Nephron progenitor cell (in vitro differentiated cells): ENCODE results near the gene EGFR.

Experiments
- DNase-seq: peaks from one replicate; pipeline ENCODE4 v3.0.0; 2021
- H3K27ac Mint-ChIP-seq: 2 replicates; pipeline ENCODE4 v1.8.0; 2021; ENCODE audit warnings: mild to moderate bottlenecking, moderate library complexity, mixed read lengths
- H3K27me3 Mint-ChIP-seq: 2 replicates; pipeline ENCODE4 v1.8.0; 2021; ENCODE audit warnings: mild to moderate bottlenecking, low read depth, mixed read lengths; ENCODE audit not compliant: poor library complexity
- H3K36me3 Mint-ChIP-seq: 2 replicates; pipeline ENCODE4 v1.8.0; 2021; ENCODE audit warnings: low read depth, mixed read lengths
- H3K4me1 Mint-ChIP-seq: 2 replicates; pipeline ENCODE4 v1.8.0; 2021; ENCODE audit warnings: mixed read lengths
- H3K4me3 Mint-ChIP-seq: 2 replicates; pipeline ENCODE4 v1.8.0; 2021; ENCODE audit warnings: mild to moderate bottlenecking, moderate library complexity, mixed read lengths
- H3K9me3 Mint-ChIP-seq: 2 replicates; pipeline ENCODE4 v1.8.0; 2021; ENCODE audit warnings: mild to moderate bottlenecking, moderate library complexity, mixed read lengths
- CTCF ChIP-seq: fragments of 200-600 bp; sonication (generic); IDR thresholded peaks from 2 replicates; pipeline ENCODE4 v1.5.0; 2021; ENCODE audit warnings: antibody characterized with exemption

Gene EGFR

GRCh38 chr7:55251313-55251712 is 232.5 kb downstream of the EGFR start:
- no peak overlapping the region for H3K4me3 Mint-ChIP-seq
- H3K4me1 Mint-ChIP-seq = no peaks in the 10 kb centered on the region

GRCh38 chr7:55251911-55252310 is 233.1 kb downstream of the EGFR start:
- Mint-ChIP-seq H3K27me3 (peaks cover 49% of the 10 kb centered on the region), H3K9me3 (no peaks in the 10 kb centered on the region), H3K4me3 (no peak overlapping the region), H3K27ac (no peak overlapping the region), H3K4me1 (no peaks in the 10 kb centered on the region), H3K36me3 (no peaks in the 10 kb centered on the region)
- TF ChIP-seq CTCF = no peak
- no peak for DNase-seq

More at GRCh38 chr7:55251313-55251712, 232.5 kb downstream of the EGFR start:
- TF ChIP-seq CTCF = no peak
- Mint-ChIP-seq H3K36me3 (no peaks in the 10 kb centered on the region), H3K9me3 (no peaks in the 10 kb centered on the region), H3K27me3 (peaks cover 43% of the 10 kb centered on the region), H3K27ac (no peak overlapping the region)
- no peak for DNase-seq

GRCh38 chr7:55252386-55252785 is 233.6 kb downstream of the EGFR start:
- Mint-ChIP-seq H3K4me1 (no peaks in the 10 kb centered on the region), H3K9me3 (no peaks in the 10 kb centered on the region), H3K4me3 (no peak overlapping the region), H3K36me3 (no peaks in the 10 kb centered on the region), H3K27me3 (peaks cover 53% of the 10 kb centered on the region), H3K27ac (no peak overlapping the region)
- DNase-seq = no peak
- no peak for TF ChIP-seq CTCF

- TF ChIP-seq CTCF = no peak
- Mint-ChIP-seq H3K27ac (no peak overlapping the region), H3K9me3 (no peaks in the 10 kb centered on the region), H3K36me3 (no peaks in the 10 kb centered on the region), H3K4me3 (peak overlapping the region; percentile 0), H3K4me1 (no peaks in the 10 kb centered on the region), H3K27me3 (peaks cover 57% of the 10 kb centered on the region)
- no peak for DNase-seq
Measured at GRCh38 chr7:55253188-55253587, 234.4 kb downstream of the EGFR start.

GRCh38 chr7:55254242-55254595 is 235.4 kb downstream of the EGFR start:
- Mint-ChIP-seq H3K4me3 (peak overlapping the region; percentile 75), H3K4me1 (no peaks in the 10 kb centered on the region), H3K27me3 (peaks cover 57% of the 10 kb centered on the region), H3K27ac (no peak overlapping the region), H3K36me3 (no peaks in the 10 kb centered on the region), H3K9me3 (no peaks in the 10 kb centered on the region)
- no peak for TF ChIP-seq CTCF
- DNase-seq = no peak

GRCh38 chr7:55254596-55255495 is 236.0 kb downstream of the EGFR start:
- H3K27me3 Mint-ChIP-seq = peaks cover 57% of the 10 kb centered on the region
- no peaks in the 10 kb centered on the region for H3K9me3 Mint-ChIP-seq
- TF ChIP-seq CTCF = peak; percentile 83
- H3K36me3 Mint-ChIP-seq = no peaks in the 10 kb centered on the region
- DNase-seq = peak; percentile 97
- no peaks in the 10 kb centered on the region for H3K4me1 Mint-ChIP-seq
- H3K4me3 Mint-ChIP-seq = peak overlapping the region; percentile 93
- H3K27ac Mint-ChIP-seq = peak overlapping the region; percentile 65
